HepG2 (cell line): Measurements from ENCODE around the gene MIDN. TPM values are rescaled to one million over a fixed set of nuclear protein-coding genes. Genes with fewer than 3 reads are reported as not detected.
A peak's percentile ranks its signal among the peaks of the same experiment; 100 is the strongest.

ENCODE experiments used
- ATAC-seq: fragments of 200-7000 bp; cut with Tn5 transposase; 3 replicates; pipeline ENCODE4 v1.9.1; 2020; ENCODE audit warnings: mild to moderate bottlenecking, moderate library complexity
- BruUV-seq: library from RNA; stranded (reverse); fragments of 400-500 nt; replicated peaks from 2 replicates; lab custom pipeline; 2021; lab: Mats Ljungman, UMichigan
- CTCF ChIA-PET: fragments of 300-600 bp; formaldehyde crosslinking; extraction: SDS; loops from one replicate; lab custom pipeline; 2021; ENCODE audit warnings: low total read pairs, inconsistent platforms, low intra/inter-chr PET ratio; lab: Yijun Ruan, JAX
- POLR2A ChIA-PET: fragments of 350-600 bp; sonication (Branson Sonifier 250); formaldehyde crosslinking; loops from one replicate; lab custom pipeline; 2020; ENCODE audit warnings: antibody characterized with exemption, inconsistent platforms; lab: Yijun Ruan, JAX
- DNase-seq: peaks from one replicate; pipeline ENCODE4 v3.0.0-alpha.2; 2015; ENCODE audit warnings: low spot score
- FAIRE-seq: peaks from 3 replicates; lab custom pipeline; 2011; peaks lifted over from hg19 to GRCh38; lab: Jason Lieb, UNC
- H2AFZ ChIP-seq: one replicate; pipeline ENCODE4 v1.6.1; 2011; ENCODE audit warnings: low read length, inconsistent platforms
- H3K27ac ChIP-seq: fragments of 300-600 bp; 3 replicates; pipeline ENCODE4 v1.8.0; 2011; ENCODE audit warnings: mixed run types, mild to moderate bottlenecking, mixed read lengths, low read length, inconsistent platforms; ENCODE audit not compliant: insufficient read depth; ENCODE audit errors: extremely low read length
- H3K27me3 ChIP-seq, 2 experiments: fragments of 200-600 bp in 1 of 2; 2 replicates in 1 of 2; 3 replicates in 1 of 2; pipeline versions ENCODE4 v1.6.0 to v1.8.0; 2011; ENCODE audit warnings: low read length in 2 of 2, mild to moderate bottlenecking in 2 of 2, moderate library complexity in 2 of 2, inconsistent platforms in 1 of 2; ENCODE audit not compliant: insufficient read depth in 2 of 2, control insufficient read depth in 1 of 2
- H3K36me3 ChIP-seq, 2 experiments: fragments of 200-600 bp in 1 of 2; replicated peaks in 1 of 2; 2 replicates in 1 of 2; 3 replicates in 1 of 2; pipeline versions ENCODE4 v1.5.1 to v1.8.0; 2011; ENCODE audit warnings: low read length in 2 of 2, inconsistent platforms in 1 of 2; ENCODE audit not compliant: insufficient read depth in 2 of 2, control insufficient read depth in 1 of 2
- H3K4me1 ChIP-seq: 2 replicates; pipeline ENCODE4 v1.5.1; 2012; ENCODE audit warnings: low read length, inconsistent platforms; ENCODE audit not compliant: insufficient read depth
- H3K4me2 ChIP-seq: 2 replicates; pipeline ENCODE4 v1.6.0; 2011; ENCODE audit warnings: low read depth, low read length, inconsistent platforms
- H3K4me3 ChIP-seq, 3 experiments: fragments of 200-600 bp in 1 of 3; sonication (generic), shearing (Covaris generic) in 1 of 3; replicated peaks in 1 of 3; 2 replicates each; pipeline ENCODE4 v1.5.1; 2011 to 2016; ENCODE audit warnings: low read length in 3 of 3, inconsistent platforms in 2 of 3, low read depth in 2 of 3, mild to moderate bottlenecking in 2 of 3, control low read depth in 1 of 3, mixed read lengths in 1 of 3; ENCODE audit not compliant: insufficient read depth in 1 of 3
- H3K79me2 ChIP-seq: one replicate; pipeline ENCODE4 v1.6.1; 2011; ENCODE audit warnings: low read length, inconsistent platforms; ENCODE audit not compliant: insufficient read depth
- H3K9ac ChIP-seq: 2 replicates; pipeline ENCODE4 v1.6.0; 2011; ENCODE audit warnings: mild to moderate bottlenecking, low read depth, low read length, inconsistent platforms; ENCODE audit not compliant: insufficient read depth
- H3K9me3 ChIP-seq: 2 replicates; pipeline ENCODE4 v1.5.1; 2012; ENCODE audit warnings: mild to moderate bottlenecking, low read length
- H4K20me1 ChIP-seq: 2 replicates; pipeline ENCODE4 v1.6.0; 2011; ENCODE audit warnings: inconsistent platforms, mild to moderate bottlenecking, low read length, moderate library complexity; ENCODE audit not compliant: insufficient read depth
- AGO2 ChIP-seq: fragments of 200-400 bp; formaldehyde crosslinking; optimal IDR thresholded peaks from 2 replicates; pipeline ENCODE3; 2017; ENCODE audit warnings: mild to moderate bottlenecking, low read depth, low read length, moderate library complexity
- ARID4A ChIP-seq: sonication (generic); formaldehyde crosslinking; IDR thresholded peaks from 2 replicates; pipeline ENCODE4 v1.5.0; 2020; ENCODE audit warnings: mild to moderate bottlenecking, missing genetic modification reagents, borderline replicate concordance
- ARNT ChIP-seq: fragments of 450-650 bp; IDR thresholded peaks from 2 replicates; pipeline ENCODE4 v1.6.1; 2017
- CCDC6 ChIP-seq: sonication (generic); formaldehyde crosslinking; IDR thresholded peaks from 2 replicates; pipeline ENCODE4 v1.8.1; 2022; ENCODE audit warnings: mild to moderate bottlenecking, missing genetic modification reagents, moderate library complexity
- CEBPG ChIP-seq: IDR thresholded peaks from 2 replicates; pipeline ENCODE4 v1.6.1; 2016
- CHCHD3 ChIP-seq: sonication (generic); formaldehyde crosslinking; IDR thresholded peaks from 2 replicates; pipeline ENCODE4 v1.8.0; 2022; ENCODE audit warnings: mild to moderate bottlenecking, missing genetic modification reagents, moderate library complexity
- GATAD1 ChIP-seq: IDR thresholded peaks from 2 replicates; pipeline ENCODE4 v1.6.1; 2016; ENCODE audit warnings: missing genetic modification reagents, missing compliant biosample characterization
- KAT7 ChIP-seq: IDR thresholded peaks from 2 replicates; pipeline ENCODE4 v1.6.1; 2018; ENCODE audit warnings: borderline replicate concordance, missing compliant biosample characterization
- LCORL ChIP-seq, 2 experiments: fragments of 450-650 bp in 1 of 2; sonication (generic) in 1 of 2; formaldehyde crosslinking in 1 of 2; IDR thresholded peaks; 2 replicates each; pipeline versions ENCODE4 v1.5.0 to v1.6.1; 2017 to 2020; ENCODE audit warnings: antibody characterized with exemption in 1 of 2, missing genetic modification reagents in 1 of 2
- MXD3 ChIP-seq: IDR thresholded peaks from 2 replicates; pipeline ENCODE4 v1.6.1; 2016; ENCODE audit warnings: mild to moderate bottlenecking, missing biosample characterization, missing genetic modification reagents
- NR3C1 ChIP-seq: sonication (generic); formaldehyde crosslinking; IDR thresholded peaks from 2 replicates; pipeline ENCODE4 v1.4.0; 2020; ENCODE audit warnings: missing genetic modification reagents
- PAWR ChIP-seq: sonication (generic); formaldehyde crosslinking; IDR thresholded peaks from 2 replicates; pipeline ENCODE4 v1.4.0; 2020; ENCODE audit warnings: missing genetic modification reagents, mild to moderate bottlenecking, borderline replicate concordance
- THAP11 ChIP-seq: IDR thresholded peaks from 2 replicates; pipeline ENCODE4 v1.6.1; 2016; ENCODE audit warnings: missing biosample characterization, missing genetic modification reagents
- THAP7 ChIP-seq: sonication (generic); formaldehyde crosslinking; IDR thresholded peaks from 2 replicates; pipeline ENCODE4 v1.8.1; 2023; ENCODE audit warnings: mild to moderate bottlenecking, missing genetic modification reagents
- WGBS: methylation state at CpG from one replicate; pipeline ENCODE4 v1.1.6; 2017; ENCODE audit warnings: low lambda C conversion rate; 5-methylcytosine and 5-hydroxymethylcytosine counted together
- in situ Hi-C: cut with HindIII; loops from 2 replicates; pipeline ENCODE4 v1.10.0; 2017; ENCODE audit warnings: low pct_unique_long_range_greater_than_20kb; ENCODE audit not compliant: extremely low pct_ligation_motif_present
- intact Hi-C: fragments of 100-400 bp; cut with micrococcal nuclease; formaldehyde crosslinking; loops from one replicate; pipeline ENCODE4 v1.10.0; 2022; ENCODE audit not compliant: unreplicated experiment
- polyA plus RNA-seq, 8 experiments: library from polyadenylated mRNA; depleted of rRNA in 3 of 8; stranded (reverse) in 7 of 8; unstranded in 1 of 8; fragments of >200 nt; fragmentation: Illumina TruSeq in 4 of 8; extraction: Trizol in 4 of 8; gene quantifications; 2 replicates each; pipeline versions ENCODE4 v1.2.1 to v1.2.3, GENCODE V29; 2011 to 2016; ENCODE audit warnings: low read depth in 4 of 8, missing spikeins in 1 of 8, mixed read lengths in 1 of 8; ENCODE audit not compliant: insufficient read depth in 1 of 8
- total RNA-seq, 5 experiments: library from RNA; depleted of rRNA; stranded (reverse); fragments of >200 nt; fragmentation: Illumina TruSeq; extraction: Trizol; gene quantifications; 2 replicates each; pipeline ENCODE4 v1.2.3, GENCODE V29; 2016; ENCODE audit warnings: low read depth in 1 of 5

Gene MIDN
- total and polyA plus RNA-seq, 2 of the 13 experiments (the other 11 are each of a cell fraction or from before 2014, with no cell fraction given) = 8.4 to 18.0 TPM

- H3K79me2 ChIP-seq = peaks cover 6% of the 10 kb centered on the region
- H3K36me3 ChIP-seq = peaks cover 0 to 2% of the 10 kb centered on the region in 2 experiments; a peak in 2 of 5 replicates
- intact Hi-C loops = no loop called here
- no peak overlapping the region for H3K9ac ChIP-seq
- ChIA-PET POLR2A (no interaction called here), CTCF (no interaction called here)
- no peak overlapping the region for H3K4me2 ChIP-seq
- H3K4me1 ChIP-seq = peaks cover 13% of the 10 kb centered on the region
- WGBS = 99% methylated on average over 10 of the region's 24 CpGs
- H3K9me3 ChIP-seq = no peaks in the 10 kb centered on the region
- BruUV-seq = no TSS peak
- H3K4me3 ChIP-seq = no peak overlapping the region
- FAIRE-seq (no peak), ATAC-seq (no peak)
- H2AFZ ChIP-seq = no peak overlapping the region
- no peak overlapping the region for H3K27ac ChIP-seq
- H3K27me3 ChIP-seq = no peaks in the 10 kb centered on the region
- no peaks in the 10 kb centered on the region for H4K20me1 ChIP-seq
- TF ChIP-seq AGO2 = peak; percentile 32
- no peak for TF ChIP-seq NR3C1 (CRISPR knock-in tag)
- no peak for TF ChIP-seq CCDC6 (CRISPR knock-in tag)
- no peak for TF ChIP-seq CEBPG (CRISPR knock-in tag)
- TF ChIP-seq, all 625 proteins: peak for 1
- no peak for DNase-seq
- in situ Hi-C loops = no loop called here
These were observed 48.3 kb downstream of the MIDN start for GRCh38 chr19:1296575-1297271.

- no peak for FAIRE-seq
- Histone ChIP-seq H2AFZ (no peak overlapping the region), H3K4me3 (no peak overlapping the region), H3K4me1 (no peaks in the 10 kb centered on the region), H3K9ac (no peak overlapping the region), H3K36me3 (peaks cover 0 to 2% of the 10 kb centered on the region in 2 experiments; a peak in 2 of 5 replicates), H3K79me2 (peaks cover 4% of the 10 kb centered on the region), H3K9me3 (no peaks in the 10 kb centered on the region), H4K20me1 (no peaks in the 10 kb centered on the region), H3K27me3 (no peaks in the 10 kb centered on the region), H3K27ac (no peak overlapping the region), H3K4me2 (no peak overlapping the region)
- in situ Hi-C loops (no loop called here), intact Hi-C loops (no loop called here)
- ATAC-seq = no peak
- 93% methylated on average over 4 of the region's 8 CpGs for WGBS
- ChIA-PET CTCF (no interaction called here), POLR2A (interaction anchor here (0.7 kb wide), 1 partner anchor 29 kb away, joined by 3 read pairs; no protein-coding TSS in a partner anchor)
- DNase-seq = no peak
- BruUV-seq = no TSS peak
- TF ChIP-seq ARNT (no peak), THAP7 (CRISPR knock-in tag) (no peak), ARID4A (CRISPR knock-in tag) (no peak), CHCHD3 (CRISPR knock-in tag) (no peak), KAT7 (CRISPR knock-in tag) (no peak), PAWR (no peak), THAP11 (CRISPR knock-in tag) (no peak), LCORL (IDR thresholded peaks at IDR 0.05) (no peak), LCORL (CRISPR knock-in tag; IDR thresholded peaks at IDR 0.05) (no peak), GATAD1 (no peak), MXD3 (CRISPR knock-in tag) (no peak)
These were observed 49.9 kb downstream of the MIDN start for GRCh38 chr19:1298235-1298634.
